Fibroblast of lung (primary cell): ENCODE measurements around the gene WWOX. TPM values are rescaled to one million over a fixed set of nuclear protein-coding genes. Genes with fewer than 3 reads are reported as not detected.

Source experiments
- DNase-seq, 2 donors: peaks; one replicate each; pipeline versions ENCODE4 v3.0.0 to v3.0.0-alpha.2; 2010; ENCODE audit warnings: low read depth in 2 of 2
- H2AFZ ChIP-seq: 2 replicates; pipeline ENCODE4 v1.5.1; 2012; ENCODE audit warnings: low read length, control low read depth, inconsistent platforms
- H3K27ac ChIP-seq: 2 replicates; pipeline ENCODE4 v1.5.1; 2011; ENCODE audit warnings: low read length, control low read depth; ENCODE audit not compliant: insufficient read depth
- H3K27me3 ChIP-seq: 2 replicates; pipeline ENCODE4 v1.5.1; 2011; ENCODE audit warnings: mild to moderate bottlenecking, low read length; ENCODE audit not compliant: control insufficient read depth, insufficient read depth
- H3K36me3 ChIP-seq: 2 replicates; pipeline ENCODE4 v1.5.1; 2011; ENCODE audit warnings: low read length; ENCODE audit not compliant: control insufficient read depth, insufficient read depth
- H3K4me1 ChIP-seq: 2 replicates; pipeline ENCODE4 v1.5.1; 2011; ENCODE audit warnings: low read length; ENCODE audit not compliant: control insufficient read depth, insufficient read depth; ENCODE audit errors: extremely low read depth
- H3K4me2 ChIP-seq: 2 replicates; pipeline ENCODE4 v1.5.1; 2011; ENCODE audit warnings: low read length, control low read depth; ENCODE audit not compliant: insufficient read depth; ENCODE audit errors: extremely low read depth
- H3K4me3 ChIP-seq, 4 experiments: fragments of 200-600 bp in 1 of 4; sonication (generic) in 1 of 4; replicated peaks in 1 of 4; 2 replicates each; pipeline ENCODE4 v1.5.1; 2011 to 2016; ENCODE audit warnings: low read length in 4 of 4, low read depth in 3 of 4, mild to moderate bottlenecking in 3 of 4, control low read depth in 2 of 4, inconsistent platforms in 1 of 4, mixed read lengths in 1 of 4; ENCODE audit not compliant: insufficient read depth in 1 of 4; ENCODE audit errors: control extremely low read depth in 1 of 4
- H3K79me2 ChIP-seq: 2 replicates; pipeline ENCODE4 v1.5.1; 2012; ENCODE audit warnings: mild to moderate bottlenecking, low read length, inconsistent platforms; ENCODE audit not compliant: control insufficient read depth, insufficient read depth
- H3K9ac ChIP-seq: 2 replicates; pipeline ENCODE4 v1.5.1; 2011; ENCODE audit warnings: mild to moderate bottlenecking, low read length, control low read depth; ENCODE audit not compliant: insufficient read depth
- H3K9me3 ChIP-seq: 2 replicates; pipeline ENCODE4 v1.5.1; 2012; ENCODE audit warnings: low read depth, low read length; ENCODE audit not compliant: control insufficient read depth, insufficient read depth
- H4K20me1 ChIP-seq: 2 replicates; pipeline ENCODE4 v1.5.1; 2011; ENCODE audit warnings: low read length; ENCODE audit not compliant: control insufficient read depth, insufficient read depth; ENCODE audit errors: extremely low read depth
- EZH2 ChIP-seq: IDR thresholded peaks from 2 replicates; pipeline ENCODE4 v1.5.1; 2012; ENCODE audit warnings: low read length, control low read depth, mild to moderate bottlenecking; ENCODE audit errors: missing control alignments
- polyA plus RNA-seq, 2 donors: library from polyadenylated mRNA; depleted of rRNA in 1 of 2; stranded (reverse) in 1 of 2; unstranded in 1 of 2; fragments of >200 nt; gene quantifications; 2 replicates each; pipeline ENCODE4 v1.2.1, GENCODE V29; 2011 to 2012; ENCODE audit warnings: missing spikeins in 1 of 2
- total RNA-seq: library from RNA; depleted of rRNA; stranded (reverse); fragments of >200 nt; gene quantifications from 2 replicates; pipeline ENCODE4 v1.2.1, GENCODE V29; 2014
- TF ChIP-seq, protein P1 (sequence below), 2 donors: IDR thresholded peaks in 1 of 2; conservative IDR thresholded peaks in 1 of 2; 1 replicate in 1 of 2; 2 replicates in 1 of 2; pipeline ENCODE4 v1.5.1; 2011 to 2012; ENCODE audit warnings: low read length in 2 of 2, control low read depth in 1 of 2, inconsistent platforms in 1 of 2, low read depth in 1 of 2, mild to moderate bottlenecking in 1 of 2

The WWOX gene
- total and polyA plus RNA-seq, 2 donors (not counting 1 experiment from before 2014, with no cell fraction given): 5.6 to 16.3 TPM

- Histone ChIP-seq H3K4me1 (no peaks in the 10 kb centered on the region), H4K20me1 (no peaks in the 10 kb centered on the region), H3K36me3 (no peaks in the 10 kb centered on the region), H3K9me3 (no peaks in the 10 kb centered on the region), H3K27me3 (no peaks in the 10 kb centered on the region), H3K27ac (no peak overlapping the region), H3K9ac (no peak overlapping the region), H3K4me2 (no peak overlapping the region), H2AFZ (no peak overlapping the region), H3K4me3 (no peak overlapping the region), H3K79me2 (no peaks in the 10 kb centered on the region)
- DNase-seq: no peak
- no peak for TF ChIP-seq EZH2
- TF ChIP-seq, protein P1, sequence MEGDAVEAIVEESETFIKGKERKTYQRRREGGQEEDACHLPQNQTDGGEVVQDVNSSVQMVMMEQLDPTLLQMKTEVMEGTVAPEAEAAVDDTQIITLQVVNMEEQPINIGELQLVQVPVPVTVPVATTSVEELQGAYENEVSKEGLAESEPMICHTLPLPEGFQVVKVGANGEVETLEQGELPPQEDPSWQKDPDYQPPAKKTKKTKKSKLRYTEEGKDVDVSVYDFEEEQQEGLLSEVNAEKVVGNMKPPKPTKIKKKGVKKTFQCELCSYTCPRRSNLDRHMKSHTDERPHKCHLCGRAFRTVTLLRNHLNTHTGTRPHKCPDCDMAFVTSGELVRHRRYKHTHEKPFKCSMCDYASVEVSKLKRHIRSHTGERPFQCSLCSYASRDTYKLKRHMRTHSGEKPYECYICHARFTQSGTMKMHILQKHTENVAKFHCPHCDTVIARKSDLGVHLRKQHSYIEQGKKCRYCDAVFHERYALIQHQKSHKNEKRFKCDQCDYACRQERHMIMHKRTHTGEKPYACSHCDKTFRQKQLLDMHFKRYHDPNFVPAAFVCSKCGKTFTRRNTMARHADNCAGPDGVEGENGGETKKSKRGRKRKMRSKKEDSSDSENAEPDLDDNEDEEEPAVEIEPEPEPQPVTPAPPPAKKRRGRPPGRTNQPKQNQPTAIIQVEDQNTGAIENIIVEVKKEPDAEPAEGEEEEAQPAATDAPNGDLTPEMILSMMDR (conservative IDR thresholded peaks at IDR 0.05 in 1 of 2, IDR thresholded peaks at IDR 0.05 in 1 of 2; ENCODE audit: low read depth in 1 of 2, low read length in 2 of 2): no peak
Observed at GRCh38 chr16:78365366-78365765, 265.9 kb downstream of the WWOX start.

DNA sequence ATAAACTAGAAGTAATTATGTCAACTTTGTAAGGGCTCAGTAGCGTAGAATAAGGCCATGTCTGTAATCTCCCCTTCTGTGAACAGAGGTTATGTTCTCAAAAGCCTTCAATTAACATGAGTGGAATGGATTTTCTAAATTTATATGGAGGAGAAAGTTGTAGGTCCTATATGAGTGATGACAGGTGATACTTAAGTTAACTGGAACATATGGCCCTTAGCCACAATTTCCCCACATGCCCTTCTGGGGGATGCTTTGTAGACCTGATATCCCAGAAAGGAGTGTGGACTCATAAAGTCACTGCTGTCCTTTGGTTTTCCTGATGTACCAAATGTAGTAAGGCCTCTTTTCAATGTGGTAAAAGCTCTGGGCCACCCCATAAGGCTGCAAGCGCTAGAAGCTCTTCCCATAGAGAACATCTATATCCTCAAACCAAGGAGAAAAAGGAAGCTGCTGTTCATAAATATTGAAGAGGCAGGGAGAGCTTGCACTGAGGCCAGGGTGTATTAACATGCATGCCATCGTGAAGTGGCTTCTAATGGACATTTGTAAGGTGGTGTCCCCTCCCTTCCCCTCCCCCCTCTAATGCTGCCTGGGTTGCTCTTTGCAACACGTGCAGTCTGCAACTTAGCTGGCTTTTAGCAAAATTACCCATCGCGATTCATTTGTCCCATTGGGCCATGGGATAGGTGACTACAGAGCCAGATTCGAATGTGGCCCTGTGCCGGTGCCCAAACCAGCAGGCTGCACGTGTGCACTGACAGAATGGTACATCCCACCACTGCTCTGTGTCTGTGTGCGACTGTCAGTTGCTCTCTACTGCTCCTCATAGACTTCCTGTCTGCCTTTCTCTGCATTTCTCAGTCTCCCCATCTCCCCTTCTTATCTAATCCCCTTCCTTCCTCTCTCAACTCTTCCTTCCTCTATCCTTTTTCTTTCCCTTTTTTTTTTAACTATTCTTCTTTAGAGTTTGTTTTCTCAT is 269.0 kb downstream of the WWOX start:
- Histone ChIP-seq H2AFZ (no peak overlapping the region), H3K4me3 (no peak overlapping the region)

GRCh38 chr16:78372277-78372676 is 272.8 kb downstream of the WWOX start:
- H3K9ac ChIP-seq: no peak overlapping the region
- H2AFZ ChIP-seq: no peak overlapping the region
- DNase-seq: no peak
- H3K27ac ChIP-seq: no peak overlapping the region
- H3K4me3 ChIP-seq: no peak overlapping the region
- H3K9me3 ChIP-seq: no peaks in the 10 kb centered on the region
- TF ChIP-seq EZH2: no peak
- TF ChIP-seq, protein P1 (conservative IDR thresholded peaks at IDR 0.05 in 1 of 2, IDR thresholded peaks at IDR 0.05 in 1 of 2; ENCODE audit: low read depth in 1 of 2, low read length in 2 of 2): no peak
- H3K79me2 ChIP-seq: no peaks in the 10 kb centered on the region
- H3K27me3 ChIP-seq: no peaks in the 10 kb centered on the region
- no peaks in the 10 kb centered on the region for H3K4me1 ChIP-seq
- no peaks in the 10 kb centered on the region for H3K36me3 ChIP-seq
- no peaks in the 10 kb centered on the region for H4K20me1 ChIP-seq
- no peak overlapping the region for H3K4me2 ChIP-seq

More for the DNA sequence above, 269.0 kb downstream of the WWOX start:
- Histone ChIP-seq H3K9ac (no peak overlapping the region), H3K27me3 (no peaks in the 10 kb centered on the region), H3K27ac (no peak overlapping the region), H3K79me2 (no peaks in the 10 kb centered on the region), H3K4me2 (no peak overlapping the region), H3K36me3 (no peaks in the 10 kb centered on the region), H4K20me1 (no peaks in the 10 kb centered on the region), H3K4me1 (no peaks in the 10 kb centered on the region), H3K9me3 (no peaks in the 10 kb centered on the region)
- no peak for TF ChIP-seq EZH2
- TF ChIP-seq, protein P1 (conservative IDR thresholded peaks at IDR 0.05 in 1 of 2, IDR thresholded peaks at IDR 0.05 in 1 of 2; ENCODE audit: low read depth in 1 of 2, low read length in 2 of 2): no peak
- DNase-seq: no peak
